H9 (cell line): ENCODE results near the gene CDR2. TPM values are rescaled to one million over a fixed set of nuclear protein-coding genes. Genes with fewer than 3 reads are reported as not detected.
A peak's percentile ranks its signal among the peaks of the same experiment; 100 is the strongest.

Experiments
- DNase-seq: peaks from one replicate; pipeline ENCODE4 v3.0.0-alpha.2; 2017
- H2AFZ ChIP-seq: one replicate; pipeline ENCODE4 v1.6.1; 2013; ENCODE audit warnings: mild to moderate bottlenecking, low read length, control low read depth, moderate library complexity
- H2AK5ac ChIP-seq: 2 replicates; pipeline ENCODE4 v1.6.1; 2013; ENCODE audit warnings: low read length, control low read depth, mixed read lengths; ENCODE audit not compliant: insufficient read length
- H2BK120ac ChIP-seq: one replicate; pipeline ENCODE4 v1.6.1; 2013; ENCODE audit warnings: low read depth, mild to moderate bottlenecking, low read length, control low read depth, inconsistent platforms; ENCODE audit not compliant: poor library complexity, severe bottlenecking
- H2BK12ac ChIP-seq: 2 replicates; pipeline ENCODE4 v1.6.1; 2013; ENCODE audit warnings: low read length, control low read depth, mixed read lengths, low read depth; ENCODE audit not compliant: insufficient read length
- H2BK15ac ChIP-seq: 2 replicates; pipeline ENCODE4 v1.6.1; 2013; ENCODE audit warnings: low read depth, low read length, control low read depth
- H2BK20ac ChIP-seq: one replicate; pipeline ENCODE4 v1.6.1; 2013; ENCODE audit warnings: low read depth, mild to moderate bottlenecking, low read length, control low read depth, inconsistent platforms; ENCODE audit not compliant: poor library complexity, severe bottlenecking
- H2BK5ac ChIP-seq: 2 replicates; pipeline ENCODE4 v1.6.1; 2013; ENCODE audit warnings: low read length, control low read depth, mixed read lengths; ENCODE audit not compliant: insufficient read length
- H3K14ac ChIP-seq: 2 replicates; pipeline ENCODE4 v1.6.1; 2013; ENCODE audit warnings: low read length, control low read depth; ENCODE audit not compliant: insufficient read depth
- H3K18ac ChIP-seq: 2 replicates; pipeline ENCODE4 v1.6.1; 2013; ENCODE audit warnings: low read depth, mild to moderate bottlenecking, mixed read lengths, low read length, control low read depth; ENCODE audit not compliant: insufficient read length
- H3K23ac ChIP-seq: 2 replicates; pipeline ENCODE4 v1.6.1; 2013; ENCODE audit warnings: low read length, control low read depth, mixed read lengths, low read depth; ENCODE audit not compliant: insufficient read length
- H3K23me2 ChIP-seq: 2 replicates; pipeline ENCODE4 v1.6.1; 2013; ENCODE audit warnings: low read depth, mild to moderate bottlenecking, mixed read lengths, low read length, control low read depth; ENCODE audit not compliant: insufficient read length, poor library complexity, severe bottlenecking
- H3K27ac ChIP-seq: 2 replicates; pipeline ENCODE4 v1.5.1; 2013; ENCODE audit warnings: low read length, control low read depth, mixed read lengths, low read depth; ENCODE audit not compliant: insufficient read length
- H3K27me3 ChIP-seq: 2 replicates; pipeline ENCODE4 v1.6.1; 2013; ENCODE audit warnings: low read length, control low read depth, inconsistent platforms; ENCODE audit not compliant: insufficient read depth
- H3K4ac ChIP-seq: 2 replicates; pipeline ENCODE4 v1.6.1; 2013; ENCODE audit warnings: low read depth, mild to moderate bottlenecking, control low read depth, inconsistent platforms, low read length, moderate library complexity
- H3K4me1 ChIP-seq: 2 replicates; pipeline ENCODE4 v1.6.1; 2013; ENCODE audit warnings: low read length, control low read depth, inconsistent platforms; ENCODE audit not compliant: insufficient read depth
- H3K4me2 ChIP-seq: 2 replicates; pipeline ENCODE4 v1.6.1; 2013; ENCODE audit warnings: low read length, control low read depth, mixed read lengths; ENCODE audit not compliant: insufficient read length, insufficient read depth
- H3K56ac ChIP-seq: 2 replicates; pipeline ENCODE4 v1.6.1; 2013; ENCODE audit warnings: low read depth, mild to moderate bottlenecking, mixed read lengths, low read length, control low read depth; ENCODE audit not compliant: insufficient read length
- H3K79me1 ChIP-seq: 2 replicates; pipeline ENCODE4 v1.6.1; 2013; ENCODE audit warnings: low read depth, mild to moderate bottlenecking, moderate library complexity, low read length, control low read depth, inconsistent platforms; ENCODE audit not compliant: insufficient read depth, poor library complexity, severe bottlenecking
- H3K79me2 ChIP-seq: 2 replicates; pipeline ENCODE4 v1.6.1; 2013; ENCODE audit warnings: low read length, control low read depth, inconsistent platforms; ENCODE audit not compliant: insufficient read depth
- H3K9ac ChIP-seq: 2 replicates; pipeline ENCODE4 v1.6.1; 2013; ENCODE audit warnings: low read length, control low read depth, mixed read lengths; ENCODE audit not compliant: insufficient read length; ENCODE audit errors: extremely low read depth
- H3K9me3 ChIP-seq: one replicate; pipeline ENCODE4 v1.6.1; 2013; ENCODE audit warnings: low read depth, low read length, inconsistent platforms; ENCODE audit not compliant: control insufficient read depth
- H3T11ph ChIP-seq: one replicate; pipeline ENCODE4 v1.6.1; 2013; ENCODE audit warnings: mild to moderate bottlenecking, low read length, control low read depth, inconsistent platforms
- H4K20me1 ChIP-seq: one replicate; pipeline ENCODE4 v1.6.1; 2013; ENCODE audit not compliant: control insufficient read depth, insufficient read length, insufficient read depth
- H4K5ac ChIP-seq: 2 replicates; pipeline ENCODE4 v1.6.1; 2013; ENCODE audit warnings: low read depth, mild to moderate bottlenecking, mixed read lengths, low read length, control low read depth; ENCODE audit not compliant: insufficient read length
- H4K8ac ChIP-seq: replicated peaks from 2 replicates; pipeline ENCODE4 v1.6.1; 2013; ENCODE audit warnings: low read length, control low read depth, mixed read lengths, low read depth; ENCODE audit not compliant: insufficient read length
- H4K91ac ChIP-seq: 2 replicates; pipeline ENCODE4 v1.6.1; 2013; ENCODE audit warnings: low read depth, mild to moderate bottlenecking, moderate library complexity, mixed read lengths, low read length, control low read depth; ENCODE audit not compliant: insufficient read length
- H3K27ac Mint-ChIP-seq, 3 experiments: 2 replicates in 2 of 3; 3 replicates in 1 of 3; pipeline ENCODE4 v1.8.0; 2020 to 2021; ENCODE audit warnings: mixed read lengths in 3 of 3, mild to moderate bottlenecking in 1 of 3, moderate library complexity in 1 of 3
- H3K27me3 Mint-ChIP-seq: 2 replicates; pipeline ENCODE4 v1.8.0; 2021; ENCODE audit warnings: low read depth, mild to moderate bottlenecking, moderate library complexity, mixed read lengths
- H3K36me3 Mint-ChIP-seq, 3 experiments: 2 replicates in 2 of 3; 3 replicates in 1 of 3; pipeline ENCODE4 v1.8.0; 2020 to 2021; ENCODE audit warnings: low read depth in 3 of 3, mixed read lengths in 3 of 3; ENCODE audit not compliant: insufficient read depth in 1 of 3
- H3K4me1 Mint-ChIP-seq, 2 experiments: 2 replicates each; pipeline ENCODE4 v1.8.0; 2020; ENCODE audit warnings: mixed read lengths in 2 of 2
- H3K4me3 Mint-ChIP-seq, 2 experiments: 2 replicates in 1 of 2; 3 replicates in 1 of 2; pipeline ENCODE4 v1.8.0; 2020 to 2021; ENCODE audit warnings: mild to moderate bottlenecking in 2 of 2, mixed read lengths in 2 of 2, moderate library complexity in 1 of 2
- H3K9me3 Mint-ChIP-seq, 2 experiments: 2 replicates in 1 of 2; 3 replicates in 1 of 2; pipeline ENCODE4 v1.8.0; 2020; ENCODE audit warnings: mild to moderate bottlenecking in 2 of 2, mixed read lengths in 2 of 2, moderate library complexity in 1 of 2
- WGBS: extraction: QIAGEN DNeasy Blood & Tissue Kit; methylation state at CpG from one replicate; pipeline ENCODE4 v1.1.7; 2013; ENCODE audit warnings: missing lambda C conversion rate, low lambda C conversion rate, mixed read lengths; ENCODE audit not compliant: insufficient read length; ENCODE audit errors: extremely low coverage; 5-methylcytosine and 5-hydroxymethylcytosine counted together
- total RNA-seq: library from RNA; stranded (reverse); gene quantifications from 2 replicates; pipeline ENCODE4 v1.2.1, GENCODE V29; 2021
- TF ChIP-seq, protein P1 (sequence below): fragments of 200-600 bp; sonication (generic); conservative IDR thresholded peaks from 3 replicates; pipeline ENCODE4 v1.8.0; 2021; ENCODE audit warnings: antibody characterized with exemption, mild to moderate bottlenecking

CDR2 gene
- total RNA-seq, 1 experiment from 2014 or later = 33.4 TPM

DNA sequence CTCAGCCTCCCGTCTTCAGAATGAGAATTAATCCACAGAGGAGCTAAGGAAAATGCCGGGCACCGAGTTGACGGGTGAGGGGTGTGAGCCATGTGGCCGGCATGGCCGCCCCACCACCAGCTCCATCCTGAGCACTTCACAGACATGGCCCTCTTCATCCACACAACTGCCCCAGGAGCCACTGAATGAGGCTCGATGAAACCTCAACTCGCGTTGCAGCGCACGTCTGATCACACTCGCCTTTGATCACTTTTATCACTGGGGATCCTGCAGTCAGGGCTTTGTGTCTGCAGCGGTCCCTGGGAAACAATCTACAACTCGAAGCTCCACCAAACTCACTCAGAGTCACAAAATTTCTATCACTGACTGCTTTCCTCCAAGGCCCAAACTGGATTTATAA, 46.7 kb upstream of the CDR2 start:
- H2AFZ ChIP-seq = no peak overlapping the region
- DNase-seq = no peak
- Mint-ChIP-seq H3K27me3 (no peaks in the 10 kb centered on the region), H3K27ac (peak overlapping the region; percentile 1 to 57 (median 28); a peak in 3 of 7 replicates), H3K4me1 (no peaks in the 10 kb centered on the region), H3K36me3 (peaks cover 17 to 57% (median 24%) of the 10 kb centered on the region in 3 experiments), H3K4me3 (no peak overlapping the region), H3K9me3 (no peaks in the 10 kb centered on the region; a peak in 1 of 5 replicates)
- no peaks in the 10 kb centered on the region for H3K4me1 ChIP-seq
- no peak overlapping the region for H4K8ac ChIP-seq
- no peak overlapping the region for H3K4ac ChIP-seq
- no peak overlapping the region for H2BK15ac ChIP-seq
- no peak overlapping the region for H2BK120ac ChIP-seq
- H3K9ac ChIP-seq = no peak overlapping the region
- H3K14ac ChIP-seq = no peak overlapping the region
- H4K91ac ChIP-seq = no peak overlapping the region
- H3K27ac ChIP-seq = no peak overlapping the region
- TF ChIP-seq, protein P1, sequence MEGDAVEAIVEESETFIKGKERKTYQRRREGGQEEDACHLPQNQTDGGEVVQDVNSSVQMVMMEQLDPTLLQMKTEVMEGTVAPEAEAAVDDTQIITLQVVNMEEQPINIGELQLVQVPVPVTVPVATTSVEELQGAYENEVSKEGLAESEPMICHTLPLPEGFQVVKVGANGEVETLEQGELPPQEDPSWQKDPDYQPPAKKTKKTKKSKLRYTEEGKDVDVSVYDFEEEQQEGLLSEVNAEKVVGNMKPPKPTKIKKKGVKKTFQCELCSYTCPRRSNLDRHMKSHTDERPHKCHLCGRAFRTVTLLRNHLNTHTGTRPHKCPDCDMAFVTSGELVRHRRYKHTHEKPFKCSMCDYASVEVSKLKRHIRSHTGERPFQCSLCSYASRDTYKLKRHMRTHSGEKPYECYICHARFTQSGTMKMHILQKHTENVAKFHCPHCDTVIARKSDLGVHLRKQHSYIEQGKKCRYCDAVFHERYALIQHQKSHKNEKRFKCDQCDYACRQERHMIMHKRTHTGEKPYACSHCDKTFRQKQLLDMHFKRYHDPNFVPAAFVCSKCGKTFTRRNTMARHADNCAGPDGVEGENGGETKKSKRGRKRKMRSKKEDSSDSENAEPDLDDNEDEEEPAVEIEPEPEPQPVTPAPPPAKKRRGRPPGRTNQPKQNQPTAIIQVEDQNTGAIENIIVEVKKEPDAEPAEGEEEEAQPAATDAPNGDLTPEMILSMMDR = no peak
- no peaks in the 10 kb centered on the region for H3K23me2 ChIP-seq
- no peak overlapping the region for H3K18ac ChIP-seq
- H3K4me2 ChIP-seq = no peak overlapping the region
- H3K79me2 ChIP-seq = no peaks in the 10 kb centered on the region
- no peaks in the 10 kb centered on the region for H3K9me3 ChIP-seq
- no peaks in the 10 kb centered on the region for H3K79me1 ChIP-seq
- no peak overlapping the region for H2BK20ac ChIP-seq
- no CpG with 5 or more reads among the region's 14 CpGs for WGBS
- no peaks in the 10 kb centered on the region for H3K27me3 ChIP-seq
- H3K23ac ChIP-seq = no peak overlapping the region
- no peak overlapping the region for H2BK5ac ChIP-seq
- H4K20me1 ChIP-seq = no peaks in the 10 kb centered on the region
- no peak overlapping the region for H3K56ac ChIP-seq
- no peak overlapping the region for H3T11ph ChIP-seq
- no peak overlapping the region for H2BK12ac ChIP-seq
- peak overlapping the region; percentile 42 for H4K5ac ChIP-seq
- H2AK5ac ChIP-seq = no peak overlapping the region
